Breast epithelium (tissue), 3 donors: ENCODE results near the gene RALGPS2.

Source experiments
- CTCF ChIP-seq, 3 donors: fragments of 450-650 bp; IDR thresholded peaks; one replicate each; pipeline ENCODE4 v1.5.1; 2016 to 2017; ENCODE audit warnings: antibody characterized with exemption in 3 of 3, mild to moderate bottlenecking in 3 of 3, moderate library complexity in 3 of 3
- POLR2A ChIP-seq: fragments of 450-650 bp; IDR thresholded peaks from one replicate; pipeline ENCODE4 v1.6.1; 2016; ENCODE audit warnings: antibody characterized with exemption, mild to moderate bottlenecking, moderate library complexity
- POLR2AphosphoS5 ChIP-seq, 3 donors: sonication (generic); formaldehyde crosslinking; IDR thresholded peaks; one replicate each; pipeline ENCODE4 v1.6.1; 2017; ENCODE audit warnings: antibody characterized with exemption in 3 of 3

- TF ChIP-seq CTCF (IDR thresholded peaks at IDR 0.05) (no peak), POLR2AphosphoS5 (IDR thresholded peaks at IDR 0.05) (no peak), POLR2A (no peak)
Observed at GRCh38 chr1:178938101-178938958, 213.3 kb downstream of the RALGPS2 start.
